ENCODE measurements around the gene HTR2C.

DNA sequence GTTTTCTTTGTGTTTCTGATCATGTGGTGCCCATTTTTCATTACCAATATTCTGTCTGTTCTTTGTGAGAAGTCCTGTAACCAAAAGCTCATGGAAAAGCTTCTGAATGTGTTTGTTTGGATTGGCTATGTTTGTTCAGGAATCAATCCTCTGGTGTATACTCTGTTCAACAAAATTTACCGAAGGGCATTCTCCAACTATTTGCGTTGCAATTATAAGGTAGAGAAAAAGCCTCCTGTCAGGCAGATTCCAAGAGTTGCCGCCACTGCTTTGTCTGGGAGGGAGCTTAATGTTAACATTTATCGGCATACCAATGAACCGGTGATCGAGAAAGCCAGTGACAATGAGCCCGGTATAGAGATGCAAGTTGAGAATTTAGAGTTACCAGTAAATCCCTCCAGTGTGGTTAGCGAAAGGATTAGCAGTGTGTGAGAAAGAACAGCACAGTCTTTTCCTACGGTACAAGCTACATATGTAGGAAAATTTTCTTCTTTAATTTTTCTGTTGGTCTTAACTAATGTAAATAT, 323.2 kb downstream of the HTR2C start:
- TF ChIP-seq, protein P1, sequence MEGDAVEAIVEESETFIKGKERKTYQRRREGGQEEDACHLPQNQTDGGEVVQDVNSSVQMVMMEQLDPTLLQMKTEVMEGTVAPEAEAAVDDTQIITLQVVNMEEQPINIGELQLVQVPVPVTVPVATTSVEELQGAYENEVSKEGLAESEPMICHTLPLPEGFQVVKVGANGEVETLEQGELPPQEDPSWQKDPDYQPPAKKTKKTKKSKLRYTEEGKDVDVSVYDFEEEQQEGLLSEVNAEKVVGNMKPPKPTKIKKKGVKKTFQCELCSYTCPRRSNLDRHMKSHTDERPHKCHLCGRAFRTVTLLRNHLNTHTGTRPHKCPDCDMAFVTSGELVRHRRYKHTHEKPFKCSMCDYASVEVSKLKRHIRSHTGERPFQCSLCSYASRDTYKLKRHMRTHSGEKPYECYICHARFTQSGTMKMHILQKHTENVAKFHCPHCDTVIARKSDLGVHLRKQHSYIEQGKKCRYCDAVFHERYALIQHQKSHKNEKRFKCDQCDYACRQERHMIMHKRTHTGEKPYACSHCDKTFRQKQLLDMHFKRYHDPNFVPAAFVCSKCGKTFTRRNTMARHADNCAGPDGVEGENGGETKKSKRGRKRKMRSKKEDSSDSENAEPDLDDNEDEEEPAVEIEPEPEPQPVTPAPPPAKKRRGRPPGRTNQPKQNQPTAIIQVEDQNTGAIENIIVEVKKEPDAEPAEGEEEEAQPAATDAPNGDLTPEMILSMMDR (IDR thresholded peaks at IDR 0.05; ENCODE audit: poor library complexity, severe bottlenecking): no peak
- no peak for TF ChIP-seq EZH2 (IDR thresholded peaks at IDR 0.05; ENCODE audit: borderline replicate concordance, insufficient read depth, low read length, poor library complexity, severe bottlenecking)
- no peak for TF ChIP-seq TAF1 (IDR thresholded peaks at IDR 0.05; ENCODE audit: low read depth)
- no peak for TF ChIP-seq RAD21 (conservative IDR thresholded peaks at IDR 0.05)
- no peak for TF ChIP-seq POLR2AphosphoS5 (IDR thresholded peaks at IDR 0.05)
- TF ChIP-seq EP300 (conservative IDR thresholded peaks at IDR 0.05; ENCODE audit: poor library complexity, severe bottlenecking): no peak
- TF ChIP-seq, protein P2, sequence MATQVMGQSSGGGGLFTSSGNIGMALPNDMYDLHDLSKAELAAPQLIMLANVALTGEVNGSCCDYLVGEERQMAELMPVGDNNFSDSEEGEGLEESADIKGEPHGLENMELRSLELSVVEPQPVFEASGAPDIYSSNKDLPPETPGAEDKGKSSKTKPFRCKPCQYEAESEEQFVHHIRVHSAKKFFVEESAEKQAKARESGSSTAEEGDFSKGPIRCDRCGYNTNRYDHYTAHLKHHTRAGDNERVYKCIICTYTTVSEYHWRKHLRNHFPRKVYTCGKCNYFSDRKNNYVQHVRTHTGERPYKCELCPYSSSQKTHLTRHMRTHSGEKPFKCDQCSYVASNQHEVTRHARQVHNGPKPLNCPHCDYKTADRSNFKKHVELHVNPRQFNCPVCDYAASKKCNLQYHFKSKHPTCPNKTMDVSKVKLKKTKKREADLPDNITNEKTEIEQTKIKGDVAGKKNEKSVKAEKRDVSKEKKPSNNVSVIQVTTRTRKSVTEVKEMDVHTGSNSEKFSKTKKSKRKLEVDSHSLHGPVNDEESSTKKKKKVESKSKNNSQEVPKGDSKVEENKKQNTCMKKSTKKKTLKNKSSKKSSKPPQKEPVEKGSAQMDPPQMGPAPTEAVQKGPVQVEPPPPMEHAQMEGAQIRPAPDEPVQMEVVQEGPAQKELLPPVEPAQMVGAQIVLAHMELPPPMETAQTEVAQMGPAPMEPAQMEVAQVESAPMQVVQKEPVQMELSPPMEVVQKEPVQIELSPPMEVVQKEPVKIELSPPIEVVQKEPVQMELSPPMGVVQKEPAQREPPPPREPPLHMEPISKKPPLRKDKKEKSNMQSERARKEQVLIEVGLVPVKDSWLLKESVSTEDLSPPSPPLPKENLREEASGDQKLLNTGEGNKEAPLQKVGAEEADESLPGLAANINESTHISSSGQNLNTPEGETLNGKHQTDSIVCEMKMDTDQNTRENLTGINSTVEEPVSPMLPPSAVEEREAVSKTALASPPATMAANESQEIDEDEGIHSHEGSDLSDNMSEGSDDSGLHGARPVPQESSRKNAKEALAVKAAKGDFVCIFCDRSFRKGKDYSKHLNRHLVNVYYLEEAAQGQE (IDR thresholded peaks at IDR 0.05; ENCODE audit: borderline replicate concordance): no peak

All from neural cell (in vitro differentiated cells).